GM18870 (cell line): ENCODE data around the gene MINDY4.

Experiments
- ATAC-seq: cut with Tn5 transposase; IDR thresholded peaks from one replicate; pipeline ENCODE4 v1.9.1; 2021; ENCODE audit warnings: moderate library complexity; ENCODE audit not compliant: unreplicated experiment

MINDY4 gene

GRCh38 chr7:30926313-30926712 lies 155.1 kb downstream of the MINDY4 start:
- no peak for ATAC-seq

DNA sequence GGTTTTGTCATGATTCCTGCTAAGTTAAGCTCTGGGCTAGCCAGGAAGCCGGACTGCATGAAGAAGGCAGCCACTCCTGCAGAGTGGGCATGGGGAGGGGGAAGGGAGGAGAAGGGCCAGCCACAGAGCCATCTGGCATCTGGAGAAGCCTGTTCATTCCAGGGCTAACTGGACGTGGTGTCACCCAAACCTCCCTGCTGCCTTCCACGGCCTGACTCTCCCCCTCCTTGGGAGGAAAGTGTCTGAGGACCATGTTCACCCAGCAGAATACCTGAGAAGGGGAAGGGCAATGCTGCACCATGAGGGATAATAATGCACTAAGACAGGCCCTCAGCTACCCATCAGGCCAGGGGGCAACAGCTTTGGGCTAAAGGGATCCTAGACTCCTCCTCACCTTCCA lies 155.8 kb downstream of the MINDY4 start:
- ATAC-seq, result no peak

DNA sequence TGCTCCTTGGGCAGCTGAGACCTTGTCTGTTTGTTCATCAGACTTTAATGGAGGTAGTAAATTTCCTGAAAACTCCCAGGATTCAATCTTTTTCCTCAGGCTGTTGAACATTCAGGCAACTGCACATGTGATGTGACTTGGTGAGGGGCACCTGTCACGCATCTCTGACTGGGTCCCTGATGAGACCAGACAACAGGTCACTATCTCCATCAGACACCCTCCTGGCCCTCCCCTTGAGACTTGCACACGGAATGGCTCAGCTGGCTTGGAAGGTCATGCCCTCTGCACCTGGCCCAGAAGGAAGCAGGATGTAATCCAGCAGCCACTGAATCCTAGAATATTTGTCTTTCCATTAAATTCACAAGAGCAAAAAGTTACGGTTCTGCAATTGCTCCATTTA lies 156.3 kb downstream of the MINDY4 start:
- no peak for ATAC-seq

- no peak for ATAC-seq
These were observed 157.1 kb downstream of the MINDY4 start for GRCh38 chr7:30928254-30928872.

GRCh38 chr7:30929686-30930085 lies 158.5 kb downstream of the MINDY4 start:
- no peak for ATAC-seq

- no peak for ATAC-seq
These were observed 159.4 kb downstream of the MINDY4 start for GRCh38 chr7:30930621-30931020.

GRCh38 chr7:30931161-30931928 lies 160.1 kb downstream of the MINDY4 start:
- no peak for ATAC-seq

DNA sequence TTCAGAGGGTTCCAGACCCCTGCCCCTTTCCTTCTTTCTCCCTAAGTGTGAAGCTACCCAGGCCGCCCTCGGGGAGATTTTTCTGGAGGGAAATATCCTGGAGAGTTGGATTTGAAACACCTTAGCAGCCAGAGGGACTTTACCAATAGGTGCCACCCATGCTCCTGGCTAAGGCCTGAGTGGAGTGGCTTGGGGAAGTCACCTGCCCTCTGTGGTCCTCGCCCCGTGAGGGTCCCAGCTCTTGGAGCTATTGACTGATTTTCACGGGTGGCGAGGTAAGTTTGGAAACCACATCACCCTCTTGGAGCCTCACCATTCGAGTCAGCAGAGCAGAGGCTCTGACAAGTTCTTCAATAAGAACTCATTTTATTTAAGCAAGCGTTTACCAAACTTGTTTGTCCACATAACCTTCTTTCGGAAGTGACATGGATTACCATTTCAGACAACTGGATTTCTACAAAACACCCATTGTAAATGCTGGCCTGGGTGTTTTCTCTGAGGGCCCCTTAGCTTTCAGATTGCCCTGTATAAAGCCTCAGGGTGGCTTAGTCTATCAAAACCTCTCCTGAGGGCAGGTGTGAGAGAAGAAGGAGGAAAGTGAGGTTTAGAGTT lies 160.8 kb downstream of the MINDY4 start:
- ATAC-seq, result no peak

GRCh38 chr7:30932562-30932961 lies 161.3 kb downstream of the MINDY4 start:
- ATAC-seq, result no peak

GRCh38 chr7:30933124-30933974 lies 162.1 kb downstream of the MINDY4 start:
- no peak for ATAC-seq

GRCh38 chr7:30934225-30934624 lies 163.0 kb downstream of the MINDY4 start:
- ATAC-seq, result no peak

DNA sequence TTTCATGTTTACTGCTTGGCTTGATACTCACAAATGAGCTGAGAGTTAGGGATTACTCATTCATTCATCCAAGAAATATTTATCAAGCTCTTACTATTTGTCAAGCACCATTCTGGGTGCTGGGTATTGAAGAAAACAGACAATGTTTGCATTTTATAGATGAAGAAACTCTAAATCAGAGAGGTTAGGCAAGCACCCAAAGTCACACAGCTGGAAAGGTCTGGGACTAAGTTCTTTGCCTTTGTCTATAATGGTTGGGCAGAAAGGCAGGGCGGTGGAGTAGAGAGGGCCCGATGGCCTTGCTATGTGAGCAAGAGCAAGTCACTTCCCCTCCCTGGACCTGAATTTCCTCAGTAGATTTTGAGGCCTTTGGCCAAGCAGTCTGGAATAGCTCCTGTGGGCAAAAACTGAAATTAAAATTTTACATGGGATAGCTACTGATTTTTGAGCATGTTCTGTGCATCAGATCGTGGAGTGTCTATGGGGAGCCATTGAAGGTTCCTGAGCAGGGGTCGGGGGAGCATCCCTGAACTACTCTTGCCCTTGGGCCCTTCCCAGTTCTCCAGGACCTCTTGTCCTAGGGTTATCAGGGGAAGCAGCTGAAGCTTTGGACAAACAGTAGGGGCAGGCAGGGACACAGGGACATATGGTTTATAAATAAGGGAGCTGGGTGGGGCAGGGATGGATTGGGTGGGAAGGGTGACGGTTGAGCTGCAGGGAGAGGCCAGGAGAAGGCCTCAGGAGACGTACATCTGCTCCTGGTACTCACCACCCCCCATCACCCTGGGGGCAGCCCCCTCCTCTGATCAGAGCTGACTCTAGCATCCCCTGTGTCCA lies 163.7 kb downstream of the MINDY4 start:
- no peak for ATAC-seq

- ATAC-seq, result no peak
These were observed 164.3 kb downstream of the MINDY4 start for GRCh38 chr7:30935569-30935877.

DNA sequence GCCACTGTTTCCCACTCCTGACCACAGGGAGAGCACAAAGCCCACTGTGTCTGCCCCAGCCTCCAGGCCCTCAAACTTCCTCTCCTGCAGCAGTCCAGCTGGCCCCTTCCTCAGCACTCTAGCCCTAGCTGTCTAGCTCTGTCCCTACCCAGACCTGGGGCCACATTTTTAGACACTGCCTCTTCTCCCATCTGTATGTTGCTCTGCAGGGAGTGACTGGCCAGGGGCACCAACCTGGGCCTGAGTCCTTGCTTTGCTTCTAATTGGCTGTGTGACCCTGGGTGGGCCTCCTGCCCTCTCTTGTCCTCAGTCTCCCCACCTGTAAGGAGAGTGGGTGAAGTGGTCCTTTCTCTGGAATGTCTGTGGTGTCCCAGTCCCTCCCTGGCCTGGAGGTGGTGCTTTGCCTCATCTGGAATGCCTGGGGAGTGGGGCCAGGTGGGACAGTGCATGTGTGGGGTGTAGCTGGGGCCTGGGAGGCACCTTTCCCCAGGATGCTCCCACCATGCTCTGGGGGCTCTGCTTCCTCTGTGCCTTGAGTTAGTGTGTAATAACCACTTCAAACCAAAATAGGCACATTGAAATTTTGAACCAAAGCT lies 165.5 kb downstream of the MINDY4 start:
- ATAC-seq, result no peak

DNA sequence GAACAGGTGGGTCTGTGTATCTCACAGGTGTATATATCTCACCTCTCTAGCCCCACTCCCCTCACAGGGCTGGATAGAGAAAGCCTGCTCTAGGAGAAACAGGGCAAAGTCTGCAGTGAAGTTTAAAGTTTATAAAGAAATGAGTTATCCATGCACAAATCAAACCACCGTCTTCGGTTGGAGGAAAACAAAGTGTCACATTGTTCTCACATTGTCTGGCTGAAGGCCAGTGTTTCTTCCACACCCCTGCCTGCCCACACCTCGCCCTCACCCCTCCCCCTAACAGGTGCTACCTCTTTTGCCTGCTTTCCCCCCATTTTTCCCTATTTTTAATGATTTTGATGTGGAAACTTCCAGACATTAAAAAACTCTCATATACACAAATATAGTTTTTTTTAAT lies 166.2 kb downstream of the MINDY4 start:
- ATAC-seq, result no peak

DNA sequence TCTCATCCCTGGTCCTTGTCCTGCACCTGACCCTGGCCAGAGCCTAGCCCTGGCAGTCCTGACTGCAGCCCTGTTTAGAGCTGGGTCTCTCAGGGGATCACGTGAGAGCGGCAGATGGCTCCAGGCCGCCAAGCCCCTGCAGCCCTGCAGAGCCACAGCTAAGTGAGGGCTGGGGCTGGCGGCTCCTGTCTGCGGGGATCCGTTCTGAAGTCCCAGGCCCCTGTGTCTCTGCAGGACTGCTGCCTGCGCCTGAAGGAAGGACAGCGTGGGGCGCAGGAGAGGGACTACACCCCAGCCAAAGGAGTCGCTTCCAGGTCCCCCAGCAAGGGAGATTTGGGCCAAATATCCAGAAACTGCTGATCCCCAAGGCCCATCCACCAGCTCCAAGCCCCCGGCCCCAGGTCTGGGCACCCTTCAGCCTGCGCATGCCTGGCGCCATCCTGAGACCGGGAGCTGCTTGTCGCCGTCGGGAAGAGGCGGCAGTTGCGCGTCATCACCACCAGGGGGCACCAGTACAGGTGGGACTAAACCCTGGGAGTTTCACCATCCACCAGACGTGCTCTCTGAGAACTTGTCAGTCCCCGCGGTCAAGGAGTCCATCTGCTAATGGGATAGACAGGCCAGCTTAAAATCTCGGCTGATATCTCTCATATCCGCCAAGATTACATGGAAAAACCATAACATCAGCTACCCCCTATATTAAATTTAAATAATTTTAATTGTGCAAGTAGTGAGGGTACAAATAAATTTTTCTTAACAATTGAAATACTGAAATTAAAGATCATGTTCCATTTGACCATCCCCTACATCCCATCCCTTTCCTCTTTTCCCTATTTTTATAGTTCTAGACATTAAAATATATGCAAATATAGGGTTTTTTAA lies 167.5 kb downstream of the MINDY4 start:
- ATAC-seq, result peak; percentile 84

- no peak for ATAC-seq
These were observed 170.5 kb downstream of the MINDY4 start for GRCh38 chr7:30941582-30942323.
